Measurements from ENCODE around the gene SPATA17.
"Not testable (repeated sequence)": the region's sequence is repeated elsewhere in the genome, so short reads cannot be mapped to it uniquely, and the experiment has no call there.

SPATA17 gene

GRCh38 chr1:217630711-217631591, at the start of gene SPATA17, which contains the start of gene GPATCH2:
Gene SPATA17 (plus strand): TSS chr1:217631344. CDS start chr1:217631379, 35 bp downstream.
Gene GPATCH2 (minus strand): TSS chr1:217631090. CDS start chr1:217630971, 119 bp downstream.
- peak; percentile 31 to 46 (median 46) for DNase-seq (ENCODE audit: low read depth in 3 of 3)

- not testable (repeated sequence) for DNase-seq (ENCODE audit: low read depth in 3 of 3)
Measured at GRCh38 chr1:217584286-217584811, 46.8 kb upstream of the SPATA17 start.

GRCh38 chr1:217585577-217585976, 45.6 kb upstream of the SPATA17 start:
- DNase-seq (ENCODE audit: low read depth in 3 of 3), result no peak

- no peak for DNase-seq (ENCODE audit: low read depth in 3 of 3)
Measured at GRCh38 chr1:217586586-217586985, 44.6 kb upstream of the SPATA17 start.

GRCh38 chr1:217590598-217590997, 40.5 kb upstream of the SPATA17 start:
- no peak for DNase-seq (ENCODE audit: low read depth in 3 of 3)

- DNase-seq (ENCODE audit: low read depth in 3 of 3), result no peak
Measured at GRCh38 chr1:217599154-217599553, 32.0 kb upstream of the SPATA17 start.

GRCh38 chr1:217602380-217602779, 28.8 kb upstream of the SPATA17 start:
- no peak for DNase-seq (ENCODE audit: low read depth in 3 of 3)

GRCh38 chr1:217605390-217605789, 25.8 kb upstream of the SPATA17 start:
- no peak for DNase-seq (ENCODE audit: low read depth in 3 of 3)

- no peak for DNase-seq (ENCODE audit: low read depth in 3 of 3)
Measured at GRCh38 chr1:217614200-217614712, 16.9 kb upstream of the SPATA17 start.

GRCh38 chr1:217617126-217617525, 14.0 kb upstream of the SPATA17 start:
- DNase-seq (ENCODE audit: low read depth in 3 of 3), result no peak

GRCh38 chr1:217620814-217621213, 10.3 kb upstream of the SPATA17 start:
- no peak for DNase-seq (ENCODE audit: low read depth in 3 of 3)

- no peak for DNase-seq (ENCODE audit: low read depth in 3 of 3)
Measured at GRCh38 chr1:217622042-217622441, 9.1 kb upstream of the SPATA17 start.

- no peak for DNase-seq (ENCODE audit: low read depth in 3 of 3)
Measured at GRCh38 chr1:217626321-217626720, 4.8 kb upstream of the SPATA17 start.

GRCh38 chr1:217627431-217627830, 3.7 kb upstream of the SPATA17 start:
- DNase-seq (ENCODE audit: low read depth in 3 of 3), result no peak

- DNase-seq (ENCODE audit: low read depth in 3 of 3), result no peak
Measured at GRCh38 chr1:217642455-217642854, 11.3 kb downstream of the SPATA17 start.

- DNase-seq (ENCODE audit: low read depth in 3 of 3), result no peak
Measured at GRCh38 chr1:217647791-217648190, 16.6 kb downstream of the SPATA17 start.

GRCh38 chr1:217650674-217651073, 19.5 kb downstream of the SPATA17 start:
- DNase-seq (ENCODE audit: low read depth in 3 of 3), result no peak

- no peak for DNase-seq (ENCODE audit: low read depth in 3 of 3)
Measured at GRCh38 chr1:217660353-217661062, 29.4 kb downstream of the SPATA17 start.

GRCh38 chr1:217661407-217661806, 30.3 kb downstream of the SPATA17 start:
- no peak for DNase-seq (ENCODE audit: low read depth in 3 of 3)

- no peak for DNase-seq (ENCODE audit: low read depth in 3 of 3)
Measured at GRCh38 chr1:217668351-217668940, 37.3 kb downstream of the SPATA17 start.

- no peak for DNase-seq (ENCODE audit: low read depth in 3 of 3)
Measured at GRCh38 chr1:217673387-217673786, 42.2 kb downstream of the SPATA17 start.
